Astrocyte (in vitro differentiated cells and primary cell): Measurements from ENCODE around the gene PXN. TPM values are rescaled to one million over a fixed set of nuclear protein-coding genes. Genes with fewer than 3 reads are reported as not detected.

Source experiments
- DNase-seq: peaks from one replicate; pipeline ENCODE4 v3.0.0-alpha.2; 2010; ENCODE audit warnings: low read depth
- FAIRE-seq: peaks from 2 replicates; lab custom pipeline; 2011; peaks lifted over from hg19 to GRCh38; lab: Jason Lieb, UNC
- H2AFZ ChIP-seq: 2 replicates; pipeline ENCODE4 v1.6.0; 2012; ENCODE audit warnings: low read depth, low read length, inconsistent platforms
- H3K27ac ChIP-seq: 2 replicates; pipeline ENCODE4 v1.5.1; 2011; ENCODE audit warnings: low read depth, low read length, inconsistent platforms
- H3K27me3 ChIP-seq: 2 replicates; pipeline ENCODE4 v1.6.0; 2011; ENCODE audit warnings: low read length, inconsistent platforms; ENCODE audit not compliant: insufficient read depth
- H3K36me3 ChIP-seq: 2 replicates; pipeline ENCODE4 v1.5.1; 2011; ENCODE audit warnings: low read length, inconsistent platforms; ENCODE audit not compliant: insufficient read depth
- H3K4me1 ChIP-seq: 2 replicates; pipeline ENCODE4 v1.5.1; 2011; ENCODE audit warnings: low read length, inconsistent platforms; ENCODE audit not compliant: insufficient read depth
- H3K4me2 ChIP-seq: 2 replicates; pipeline ENCODE4 v1.6.0; 2012; ENCODE audit warnings: low read length, inconsistent platforms
- H3K4me3 ChIP-seq: 2 replicates; pipeline ENCODE4 v1.5.1; 2011; ENCODE audit warnings: low read depth, mild to moderate bottlenecking, low read length, inconsistent platforms; ENCODE audit not compliant: insufficient read depth
- H3K79me2 ChIP-seq: 2 replicates; pipeline ENCODE4 v1.6.0; 2012; ENCODE audit warnings: mild to moderate bottlenecking, low read length, inconsistent platforms; ENCODE audit not compliant: insufficient read depth
- H3K9ac ChIP-seq: 2 replicates; pipeline ENCODE4 v1.6.0; 2012; ENCODE audit warnings: mild to moderate bottlenecking, low read length, inconsistent platforms
- H3K9me3 ChIP-seq: 2 replicates; pipeline ENCODE4 v1.5.1; 2012; ENCODE audit warnings: low read depth, mild to moderate bottlenecking, low read length, inconsistent platforms; ENCODE audit not compliant: insufficient read depth
- H4K20me1 ChIP-seq: 2 replicates; pipeline ENCODE4 v1.6.0; 2012; ENCODE audit warnings: low read length, inconsistent platforms; ENCODE audit not compliant: insufficient read depth
- H3K27ac Mint-ChIP-seq: one replicate; pipeline ENCODE4 v1.8.0; 2021; ENCODE audit warnings: mild to moderate bottlenecking, mixed read lengths; ENCODE audit not compliant: unreplicated experiment
- H3K27me3 Mint-ChIP-seq: one replicate; pipeline ENCODE4 v1.8.0; 2021; ENCODE audit warnings: low read depth, mixed read lengths; ENCODE audit not compliant: unreplicated experiment
- H3K36me3 Mint-ChIP-seq: one replicate; pipeline ENCODE4 v1.8.0; 2021; ENCODE audit warnings: low read depth, mixed read lengths; ENCODE audit not compliant: unreplicated experiment
- H3K4me1 Mint-ChIP-seq: one replicate; pipeline ENCODE4 v1.8.0; 2021; ENCODE audit warnings: low read depth, mixed read lengths; ENCODE audit not compliant: unreplicated experiment
- H3K4me3 Mint-ChIP-seq: one replicate; pipeline ENCODE4 v1.8.0; 2021; ENCODE audit warnings: mild to moderate bottlenecking, moderate library complexity, mixed read lengths; ENCODE audit not compliant: unreplicated experiment
- H3K9me3 Mint-ChIP-seq: one replicate; pipeline ENCODE4 v1.8.0; 2021; ENCODE audit warnings: mild to moderate bottlenecking, mixed read lengths; ENCODE audit not compliant: unreplicated experiment
- EZH2 ChIP-seq: IDR thresholded peaks from 2 replicates; pipeline ENCODE4 v1.6.1; 2012; ENCODE audit warnings: mild to moderate bottlenecking, low read length, inconsistent platforms; ENCODE audit not compliant: insufficient read depth
- total RNA-seq: library from RNA; stranded (reverse); gene quantifications from 2 replicates; pipeline ENCODE4 v1.2.1, GENCODE V29; 2021
- TF ChIP-seq, protein P1 (sequence below): IDR thresholded peaks from 2 replicates; pipeline ENCODE4 v1.5.1; 2011; ENCODE audit warnings: low read depth, mild to moderate bottlenecking, inconsistent platforms, low read length, moderate library complexity; ENCODE audit not compliant: insufficient read depth

The PXN gene
- total RNA-seq, 1 donor from 2014 or later, result 151 TPM

- peak overlapping the region; percentile 99 for H3K27ac ChIP-seq
- peak overlapping the region; percentile 27 for H3K4me3 Mint-ChIP-seq
Observed at GRCh38 chr12:120235369-120236323, 29.9 kb downstream of the PXN start.

GRCh38 chr12:120234643-120235368 is 30.7 kb downstream of the PXN start:
- Mint-ChIP-seq H3K36me3 (peaks cover 5% of the 10 kb centered on the region), H3K27me3 (no peaks in the 10 kb centered on the region), H3K9me3 (no peaks in the 10 kb centered on the region), H3K4me1 (peaks cover 78% of the 10 kb centered on the region), H3K4me3 (peak overlapping the region; percentile 57), H3K27ac (peak overlapping the region; percentile 94)
- TF ChIP-seq EZH2, result no peak
- TF ChIP-seq, protein P1, sequence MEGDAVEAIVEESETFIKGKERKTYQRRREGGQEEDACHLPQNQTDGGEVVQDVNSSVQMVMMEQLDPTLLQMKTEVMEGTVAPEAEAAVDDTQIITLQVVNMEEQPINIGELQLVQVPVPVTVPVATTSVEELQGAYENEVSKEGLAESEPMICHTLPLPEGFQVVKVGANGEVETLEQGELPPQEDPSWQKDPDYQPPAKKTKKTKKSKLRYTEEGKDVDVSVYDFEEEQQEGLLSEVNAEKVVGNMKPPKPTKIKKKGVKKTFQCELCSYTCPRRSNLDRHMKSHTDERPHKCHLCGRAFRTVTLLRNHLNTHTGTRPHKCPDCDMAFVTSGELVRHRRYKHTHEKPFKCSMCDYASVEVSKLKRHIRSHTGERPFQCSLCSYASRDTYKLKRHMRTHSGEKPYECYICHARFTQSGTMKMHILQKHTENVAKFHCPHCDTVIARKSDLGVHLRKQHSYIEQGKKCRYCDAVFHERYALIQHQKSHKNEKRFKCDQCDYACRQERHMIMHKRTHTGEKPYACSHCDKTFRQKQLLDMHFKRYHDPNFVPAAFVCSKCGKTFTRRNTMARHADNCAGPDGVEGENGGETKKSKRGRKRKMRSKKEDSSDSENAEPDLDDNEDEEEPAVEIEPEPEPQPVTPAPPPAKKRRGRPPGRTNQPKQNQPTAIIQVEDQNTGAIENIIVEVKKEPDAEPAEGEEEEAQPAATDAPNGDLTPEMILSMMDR, result peak; percentile 48
- Histone ChIP-seq H3K27me3 (no peaks in the 10 kb centered on the region), H3K79me2 (peaks cover 87% of the 10 kb centered on the region), H3K4me2 (peak overlapping the region; percentile 65), H4K20me1 (peaks cover 17% of the 10 kb centered on the region), H3K27ac (peak overlapping the region; percentile 99), H2AFZ (no peak overlapping the region), H3K4me3 (peak overlapping the region; percentile 12), H3K9ac (peak overlapping the region; percentile 62), H3K36me3 (no peaks in the 10 kb centered on the region), H3K9me3 (no peaks in the 10 kb centered on the region), H3K4me1 (peaks cover 87% of the 10 kb centered on the region)
- FAIRE-seq (peak; percentile 75), DNase-seq (peak; percentile 97)

More at GRCh38 chr12:120235369-120236323, 29.9 kb downstream of the PXN start:
- Histone ChIP-seq H3K4me2 (peak overlapping the region; percentile 65), H3K27me3 (no peaks in the 10 kb centered on the region), H3K9me3 (no peaks in the 10 kb centered on the region), H3K4me1 (peaks cover 81% of the 10 kb centered on the region), H2AFZ (no peak overlapping the region), H3K79me2 (peaks cover 90% of the 10 kb centered on the region), H4K20me1 (peaks cover 25% of the 10 kb centered on the region), H3K9ac (peak overlapping the region; percentile 62), H3K36me3 (no peaks in the 10 kb centered on the region), H3K4me3 (peak overlapping the region; percentile 12)
- Mint-ChIP-seq H3K36me3 (peaks cover 5% of the 10 kb centered on the region), H3K4me1 (peaks cover 79% of the 10 kb centered on the region), H3K27me3 (no peaks in the 10 kb centered on the region), H3K9me3 (no peaks in the 10 kb centered on the region), H3K27ac (peak overlapping the region; percentile 94)
- DNase-seq (no peak), FAIRE-seq (no peak)
- TF ChIP-seq EZH2, result no peak
- TF ChIP-seq, protein P1, result peak; percentile 16
